Adrenal gland (tissue), 5 donors: ENCODE measurements around the gene RPL12.

ENCODE experiments used
- POLR2A ChIP-seq, 2 donors: fragments of 450-650 bp; IDR thresholded peaks; one replicate each; pipeline ENCODE4 v1.6.1; 2017; ENCODE audit warnings: antibody characterized with exemption in 2 of 2, mild to moderate bottlenecking in 2 of 2, moderate library complexity in 1 of 2
- TF ChIP-seq, protein P1 (sequence below), 6 experiments: fragments of 450-650 bp in 4 of 6; fragments of 200-600 bp in 2 of 6; sonication (generic) in 1 of 6; IDR thresholded peaks; 1 replicate in 5 of 6; 2 replicates in 1 of 6; pipeline versions ENCODE4 v1.5.1 to v1.8.0; 2016 to 2021; ENCODE audit warnings: antibody characterized with exemption in 6 of 6, mild to moderate bottlenecking in 2 of 6, moderate library complexity in 1 of 6
- donor health status: DM: no; HTN: no; CAD: no.

DNA sequence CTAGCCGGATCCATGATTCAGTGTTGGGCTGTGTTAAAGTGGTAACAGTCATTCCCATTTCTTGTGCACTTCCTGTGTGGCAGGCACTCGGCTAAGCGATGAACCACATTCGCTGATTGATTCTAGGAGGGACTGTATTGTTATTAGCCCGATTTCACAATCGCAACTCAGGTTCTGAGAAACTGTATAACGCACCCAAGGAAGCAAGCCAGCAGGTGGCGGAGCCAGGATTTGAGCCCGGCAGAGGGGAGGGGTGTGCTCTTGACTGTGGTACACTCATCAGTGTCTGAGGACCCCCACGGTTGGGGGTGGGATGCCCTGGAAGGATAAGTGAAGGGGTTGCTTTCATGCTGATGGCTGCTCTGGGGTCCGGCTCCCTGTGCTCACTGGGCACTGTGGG, 34.8 kb upstream of the RPL12 start:
- TF ChIP-seq, protein P1, sequence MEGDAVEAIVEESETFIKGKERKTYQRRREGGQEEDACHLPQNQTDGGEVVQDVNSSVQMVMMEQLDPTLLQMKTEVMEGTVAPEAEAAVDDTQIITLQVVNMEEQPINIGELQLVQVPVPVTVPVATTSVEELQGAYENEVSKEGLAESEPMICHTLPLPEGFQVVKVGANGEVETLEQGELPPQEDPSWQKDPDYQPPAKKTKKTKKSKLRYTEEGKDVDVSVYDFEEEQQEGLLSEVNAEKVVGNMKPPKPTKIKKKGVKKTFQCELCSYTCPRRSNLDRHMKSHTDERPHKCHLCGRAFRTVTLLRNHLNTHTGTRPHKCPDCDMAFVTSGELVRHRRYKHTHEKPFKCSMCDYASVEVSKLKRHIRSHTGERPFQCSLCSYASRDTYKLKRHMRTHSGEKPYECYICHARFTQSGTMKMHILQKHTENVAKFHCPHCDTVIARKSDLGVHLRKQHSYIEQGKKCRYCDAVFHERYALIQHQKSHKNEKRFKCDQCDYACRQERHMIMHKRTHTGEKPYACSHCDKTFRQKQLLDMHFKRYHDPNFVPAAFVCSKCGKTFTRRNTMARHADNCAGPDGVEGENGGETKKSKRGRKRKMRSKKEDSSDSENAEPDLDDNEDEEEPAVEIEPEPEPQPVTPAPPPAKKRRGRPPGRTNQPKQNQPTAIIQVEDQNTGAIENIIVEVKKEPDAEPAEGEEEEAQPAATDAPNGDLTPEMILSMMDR (IDR thresholded peaks at IDR 0.05): no peak
- TF ChIP-seq POLR2A (IDR thresholded peaks at IDR 0.05): no peak
